Stimulated activated effector memory CD8-positive, alpha-beta T cell treated with anti-CD3 and anti-CD28 coated beads, Interleukin-12 subunit alpha, Interleukin-12 subunit beta, amount 100 ng/mL, for 72 hours (primary cell): ENCODE data around the gene CD82.

ENCODE experiments used
- ATAC-seq: fragments of 150-1000 bp; cut with Tn5 transposase; 2 replicates; pipeline ENCODE4 v1.10.0; 2021
- DNase-seq, 2 donors: peaks; one replicate each; pipeline ENCODE4 v3.0.0; 2021 to 2022; ENCODE audit warnings: low spot score in 2 of 2
- H3K27ac Mint-ChIP-seq: one replicate; pipeline ENCODE4 v1.8.0; 2022; ENCODE audit warnings: mild to moderate bottlenecking, mixed read lengths
- H3K36me3 Mint-ChIP-seq: one replicate; pipeline ENCODE4 v1.8.0; 2022; ENCODE audit warnings: mild to moderate bottlenecking, mixed read lengths
- H3K4me1 Mint-ChIP-seq: one replicate; pipeline ENCODE4 v1.8.0; 2022; ENCODE audit warnings: mixed read lengths
- H3K4me3 Mint-ChIP-seq: one replicate; pipeline ENCODE4 v1.8.0; 2022; ENCODE audit warnings: mild to moderate bottlenecking, mixed read lengths
- H3K9me3 Mint-ChIP-seq: one replicate; pipeline ENCODE4 v1.8.0; 2022; ENCODE audit warnings: mixed read lengths

CD82 gene

DNA sequence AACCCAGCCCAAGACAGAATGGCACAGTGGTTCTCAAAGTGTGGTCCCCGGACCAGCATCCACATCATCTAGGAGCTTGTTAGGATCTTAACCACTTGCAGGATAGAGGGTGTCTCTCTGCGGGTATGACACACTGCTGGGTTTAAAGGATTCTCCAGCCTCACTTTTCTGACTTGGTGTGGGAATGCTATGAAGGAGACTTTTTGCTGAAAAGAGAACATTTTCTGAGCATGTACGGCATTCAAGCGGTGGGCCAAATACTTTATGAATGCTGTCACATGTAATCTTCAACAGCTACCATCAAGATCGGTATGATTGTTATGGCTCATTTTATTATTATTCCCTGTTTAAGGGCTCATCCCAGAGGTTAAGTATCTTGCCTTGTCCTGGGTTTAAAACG lies 1.8 kb upstream of the CD82 start:
- H3K36me3 Mint-ChIP-seq, result peaks cover 23% of the 10 kb centered on the region
- no peak overlapping the region for H3K4me3 Mint-ChIP-seq
- H3K27ac Mint-ChIP-seq, result no peak overlapping the region

DNA sequence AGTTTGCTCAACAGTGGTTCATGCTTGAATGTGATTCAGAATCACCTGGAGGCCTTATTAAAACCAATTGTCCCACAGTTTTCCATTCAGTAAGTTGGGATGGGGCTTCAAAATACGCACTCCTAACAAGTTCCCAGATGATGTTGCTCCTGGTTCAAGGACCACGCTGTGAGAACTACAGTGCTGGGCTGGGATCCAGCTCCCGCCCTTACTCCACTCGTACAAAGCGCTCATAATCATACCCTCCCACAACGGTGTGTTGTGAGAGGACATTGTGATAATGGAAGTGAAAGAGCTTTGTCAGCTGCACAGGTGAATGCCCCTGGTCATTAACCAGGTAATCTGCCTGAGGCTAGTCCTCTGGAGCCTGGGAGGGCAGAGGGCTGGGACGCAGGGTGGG lies 1.3 kb upstream of the CD82 start:
- Mint-ChIP-seq H3K4me3 (peak overlapping the region; percentile 85), H3K9me3 (no peaks in the 10 kb centered on the region), H3K27ac (no peak overlapping the region), H3K36me3 (peaks cover 28% of the 10 kb centered on the region), H3K4me1 (peaks cover 40% of the 10 kb centered on the region)
- no peak for DNase-seq
- ATAC-seq, result no peak

More for the DNA sequence above, 1.8 kb upstream of the CD82 start:
- no peaks in the 10 kb centered on the region for H3K9me3 Mint-ChIP-seq
- H3K4me1 Mint-ChIP-seq, result peaks cover 37% of the 10 kb centered on the region
- ATAC-seq (no peak), DNase-seq (no peak)

GRCh38 chr11:44564670-44565210 lies 723 bp upstream of the CD82 start:
- ATAC-seq (no peak), DNase-seq (no peak)
- H3K4me1 Mint-ChIP-seq, result peaks cover 40% of the 10 kb centered on the region
- peak overlapping the region; percentile 85 for H3K4me3 Mint-ChIP-seq
- peak overlapping the region; percentile 91 for H3K27ac Mint-ChIP-seq
- no peaks in the 10 kb centered on the region for H3K9me3 Mint-ChIP-seq
- H3K36me3 Mint-ChIP-seq, result peaks cover 34% of the 10 kb centered on the region

DNA sequence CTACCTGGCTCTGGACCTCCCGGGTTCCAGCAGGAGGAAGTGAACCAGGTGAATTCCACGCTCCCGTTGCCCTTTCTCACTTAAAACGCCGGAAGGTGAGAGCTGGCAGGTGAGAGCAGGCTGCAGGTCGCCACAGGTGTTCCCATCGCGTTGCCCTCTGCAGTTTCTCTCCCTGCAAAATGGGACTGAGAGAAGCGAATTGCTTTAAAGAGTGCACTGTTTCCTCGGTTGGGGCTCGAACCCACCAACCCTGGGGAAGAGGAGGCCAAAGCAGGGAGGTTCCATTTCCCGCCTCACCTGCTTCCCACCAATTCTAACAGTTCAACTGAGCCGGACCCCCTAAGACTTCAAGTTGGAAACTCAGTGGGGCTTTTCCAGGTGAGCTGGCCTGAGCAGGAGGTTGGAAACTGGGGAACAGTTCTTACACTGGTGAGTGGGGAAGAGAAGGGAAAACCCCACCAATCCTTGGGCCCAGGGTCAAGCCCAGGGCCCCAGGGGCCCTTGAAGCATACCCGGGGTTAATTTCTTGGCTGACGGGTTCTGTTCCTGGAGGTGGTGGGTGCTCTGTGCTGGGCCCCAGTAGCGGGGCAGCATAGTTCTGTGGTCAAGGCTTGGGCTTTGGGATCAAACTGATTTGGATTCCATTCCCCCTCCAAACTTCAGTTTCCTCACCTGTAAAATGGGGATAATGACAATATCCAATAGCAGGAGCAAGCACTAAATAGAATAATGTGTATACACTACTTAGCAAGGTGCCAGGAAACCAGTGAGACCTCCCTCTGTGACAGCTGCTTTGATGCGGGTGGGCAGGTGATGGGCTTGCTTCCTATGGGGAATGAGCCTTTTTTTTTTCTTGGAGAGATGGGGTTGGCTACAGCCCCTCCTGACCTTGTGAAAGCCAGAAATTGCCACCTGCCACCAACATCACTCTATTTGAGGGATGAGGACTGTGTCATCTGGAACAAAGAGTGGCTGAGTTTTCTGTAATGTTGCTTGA lies 788 bp downstream of the CD82 start:
- ATAC-seq (no peak), DNase-seq (no peak)
- peak overlapping the region; percentile 91 for H3K27ac Mint-ChIP-seq
- peaks cover 41% of the 10 kb centered on the region for H3K36me3 Mint-ChIP-seq
- H3K4me1 Mint-ChIP-seq, result peaks cover 49% of the 10 kb centered on the region
- H3K9me3 Mint-ChIP-seq, result no peaks in the 10 kb centered on the region
- H3K4me3 Mint-ChIP-seq, result peak overlapping the region; percentile 85

DNA sequence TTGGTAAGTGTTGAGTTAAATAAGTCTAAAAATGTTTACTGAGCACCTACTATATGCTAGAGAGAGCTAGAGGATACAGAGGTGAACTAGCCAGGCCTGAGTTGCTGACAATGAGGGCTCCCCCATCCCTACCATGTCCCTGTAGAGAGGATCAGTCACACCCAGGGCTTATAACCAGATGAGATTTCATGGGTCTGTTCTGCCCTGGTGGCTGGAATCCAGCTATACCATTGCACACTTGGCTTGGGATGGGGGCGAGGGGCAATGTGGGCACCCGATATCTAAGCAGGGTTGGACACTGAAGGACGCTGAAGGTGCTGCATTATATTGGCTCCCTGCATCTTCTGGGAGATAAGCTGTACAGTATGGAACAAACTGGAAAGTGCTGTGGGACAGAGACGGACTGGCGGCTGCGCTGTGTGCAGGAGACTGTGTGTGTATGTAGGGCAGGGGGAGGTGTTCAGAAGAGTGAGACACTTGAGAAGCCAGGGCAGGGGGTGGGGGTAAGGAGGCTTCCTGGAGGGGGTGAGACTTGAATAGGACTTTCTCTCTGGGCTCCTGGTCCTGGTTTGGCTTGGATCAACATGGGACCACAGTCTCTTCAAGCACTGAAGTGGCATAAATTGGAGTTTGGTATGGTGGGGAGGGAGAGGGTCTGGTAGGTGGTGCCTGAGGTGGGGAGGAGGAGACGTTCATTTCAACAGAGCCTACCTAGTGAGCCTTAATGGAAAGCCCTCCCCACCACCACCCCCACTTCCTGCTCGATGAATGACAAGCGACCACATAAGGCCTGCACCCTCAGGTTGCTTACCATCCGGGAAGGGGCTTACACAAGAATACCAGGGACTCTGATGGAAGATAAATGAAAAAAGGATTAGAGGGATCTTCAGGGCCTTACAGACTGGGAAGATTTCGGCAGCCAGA lies 1.8 kb downstream of the CD82 start:
- H3K4me3 Mint-ChIP-seq, result peak overlapping the region; percentile 85
- ATAC-seq (no peak), DNase-seq (no peak)
- peaks cover 51% of the 10 kb centered on the region for H3K36me3 Mint-ChIP-seq
- H3K9me3 Mint-ChIP-seq, result no peaks in the 10 kb centered on the region
- H3K4me1 Mint-ChIP-seq, result peaks cover 54% of the 10 kb centered on the region
- H3K27ac Mint-ChIP-seq, result peak overlapping the region; percentile 91

- Mint-ChIP-seq H3K9me3 (no peaks in the 10 kb centered on the region), H3K27ac (peak overlapping the region; percentile 91), H3K4me3 (peak overlapping the region; percentile 85), H3K4me1 (peaks cover 60% of the 10 kb centered on the region), H3K36me3 (peaks cover 57% of the 10 kb centered on the region)
- no peak for DNase-seq
- ATAC-seq, result no peak
These were observed 2.4 kb downstream of the CD82 start for GRCh38 chr11:44567876-44568256.

GRCh38 chr11:44568331-44568657 lies 2.8 kb downstream of the CD82 start:
- no peak for DNase-seq
- no peaks in the 10 kb centered on the region for H3K9me3 Mint-ChIP-seq
- peaks cover 62% of the 10 kb centered on the region for H3K36me3 Mint-ChIP-seq

DNA sequence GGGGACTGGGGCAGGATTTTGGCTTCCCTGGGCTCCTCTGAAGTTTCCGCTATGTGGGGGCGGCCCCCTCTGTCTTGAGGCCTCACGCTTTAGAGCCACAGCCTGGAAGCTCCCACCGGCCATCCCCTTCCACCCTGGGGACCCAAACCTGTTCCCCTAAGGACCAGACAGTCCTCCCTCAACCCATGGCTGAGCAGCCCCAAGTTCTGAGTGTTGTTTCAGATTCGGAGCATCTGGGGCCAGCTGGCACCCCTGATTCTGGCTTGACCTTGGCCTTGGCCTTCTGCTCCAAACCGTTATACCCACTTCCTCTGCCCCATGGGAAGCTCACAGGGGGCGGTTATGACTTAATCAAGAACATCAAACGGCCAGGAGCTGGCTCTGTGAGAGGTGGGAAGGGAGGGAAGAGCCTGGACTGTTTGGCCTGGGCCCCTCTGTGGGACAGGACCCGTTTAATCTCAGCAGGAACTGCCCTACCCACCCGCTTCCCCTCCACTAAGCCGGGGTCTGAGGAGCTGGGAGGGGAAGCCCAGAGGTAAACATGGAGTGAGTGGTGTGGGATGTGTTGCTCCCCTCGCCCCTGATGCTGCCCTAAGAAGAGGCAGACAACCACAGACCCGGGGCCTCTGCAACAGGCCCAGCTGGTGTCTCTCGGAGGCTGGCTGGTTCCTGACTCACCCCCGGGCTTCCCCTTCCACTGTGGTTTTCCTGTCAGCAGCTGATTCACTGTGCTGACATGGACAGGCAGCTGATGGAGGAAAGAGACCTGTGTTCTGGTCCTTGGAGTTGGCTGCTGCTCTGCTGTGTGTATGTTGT lies 3.4 kb downstream of the CD82 start:
- DNase-seq, result peak; percentile 71 to 92
- peak overlapping the region; percentile 85 for H3K4me3 Mint-ChIP-seq
- peak overlapping the region; percentile 91 for H3K27ac Mint-ChIP-seq
- peaks cover 67% of the 10 kb centered on the region for H3K36me3 Mint-ChIP-seq
- peaks cover 70% of the 10 kb centered on the region for H3K4me1 Mint-ChIP-seq
- H3K9me3 Mint-ChIP-seq, result no peaks in the 10 kb centered on the region
- ATAC-seq, result peak; percentile 84

More at GRCh38 chr11:44568331-44568657, 2.8 kb downstream of the CD82 start:
- no peak for ATAC-seq
- Mint-ChIP-seq H3K4me3 (peak overlapping the region; percentile 85), H3K27ac (peak overlapping the region; percentile 91), H3K4me1 (peaks cover 65% of the 10 kb centered on the region)

- Mint-ChIP-seq H3K36me3 (peaks cover 81% of the 10 kb centered on the region), H3K9me3 (no peaks in the 10 kb centered on the region), H3K4me3 (peak overlapping the region; percentile 85), H3K27ac (peak overlapping the region; percentile 91), H3K4me1 (peaks cover 88% of the 10 kb centered on the region)
- ATAC-seq (no peak), DNase-seq (no peak)
These were observed 5.1 kb downstream of the CD82 start for GRCh38 chr11:44570411-44571155.

DNA sequence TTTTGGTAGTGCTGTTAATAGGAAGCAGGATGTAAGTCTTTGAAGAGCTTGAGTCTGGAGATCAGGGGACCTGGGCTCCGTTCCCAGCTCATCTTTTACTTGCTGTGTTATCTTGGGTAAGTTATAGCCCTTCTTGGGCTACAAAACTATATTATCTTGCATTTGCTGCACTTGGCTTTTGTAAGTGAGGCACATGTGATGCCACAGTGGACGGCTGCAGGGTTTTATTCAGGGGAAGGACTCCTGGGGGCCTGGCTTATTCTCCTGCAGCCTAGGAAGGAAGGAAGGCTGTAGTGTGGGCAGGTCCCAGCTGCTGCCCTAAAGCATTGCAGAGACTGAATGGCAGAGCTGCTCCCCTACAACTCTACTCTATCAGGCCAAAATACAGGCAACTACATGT lies 6.4 kb downstream of the CD82 start:
- no peaks in the 10 kb centered on the region for H3K9me3 Mint-ChIP-seq
- H3K4me1 Mint-ChIP-seq, result peaks cover 97% of the 10 kb centered on the region
- peak overlapping the region; percentile 85 for H3K4me3 Mint-ChIP-seq
- DNase-seq (no peak), ATAC-seq (no peak)
- H3K27ac Mint-ChIP-seq, result peak overlapping the region; percentile 98
- H3K36me3 Mint-ChIP-seq, result peaks cover 87% of the 10 kb centered on the region

- ATAC-seq (no peak), DNase-seq (no peak)
- no peaks in the 10 kb centered on the region for H3K9me3 Mint-ChIP-seq
- H3K36me3 Mint-ChIP-seq, result peaks cover 87% of the 10 kb centered on the region
- peak overlapping the region; percentile 98 for H3K27ac Mint-ChIP-seq
- H3K4me3 Mint-ChIP-seq, result peak overlapping the region; percentile 85
- H3K4me1 Mint-ChIP-seq, result peaks cover 97% of the 10 kb centered on the region
These were observed 7.0 kb downstream of the CD82 start for GRCh38 chr11:44572436-44572835.

GRCh38 chr11:44572884-44573283 lies 7.4 kb downstream of the CD82 start:
- ATAC-seq (no peak), DNase-seq (no peak)
- Mint-ChIP-seq H3K36me3 (peaks cover 87% of the 10 kb centered on the region), H3K9me3 (no peaks in the 10 kb centered on the region), H3K4me3 (peak overlapping the region; percentile 85), H3K27ac (peak overlapping the region; percentile 98), H3K4me1 (peaks cover 97% of the 10 kb centered on the region)

- Mint-ChIP-seq H3K9me3 (no peaks in the 10 kb centered on the region), H3K4me1 (peaks cover 97% of the 10 kb centered on the region), H3K4me3 (peak overlapping the region; percentile 85), H3K27ac (peak overlapping the region; percentile 98), H3K36me3 (peaks cover 87% of the 10 kb centered on the region)
- ATAC-seq, result no peak
- DNase-seq, result no peak
These were observed 7.9 kb downstream of the CD82 start for GRCh38 chr11:44573333-44573732.
